ENCODE measurements around the gene ADCY2.

GRCh38 chr5:7848296-7848695 is 452.4 kb downstream of the ADCY2 start:
- TF ChIP-seq CTCF (IDR thresholded peaks at IDR 0.05) (no peak), POLR2A (IDR thresholded peaks at IDR 0.05) (no peak)

Data from right lobe of liver (tissue), 4 donors.